SHP77 treated with DMSO at 0.1 percent for 48 hours (cell line): ENCODE measurements around the gene AP5S1.
"Not testable (repeated sequence)": the region's sequence is repeated elsewhere in the genome, so short reads cannot be mapped to it uniquely, and the experiment has no call there.

Experiments
- DNase-seq: peaks from one replicate; lab custom pipeline; 2025; lab: John Stamatoyannopoulos, UW

AP5S1 gene

GRCh38 chr20:3789201-3789600, 31.1 kb upstream of the AP5S1 start:
- DNase-seq: not testable (repeated sequence)

GRCh38 chr20:3794168-3794567, 26.2 kb upstream of the AP5S1 start:
- DNase-seq: not testable (repeated sequence)

GRCh38 chr20:3794701-3795420, 25.5 kb upstream of the AP5S1 start:
- DNase-seq: no peak

GRCh38 chr20:3795511-3796468, 24.6 kb upstream of the AP5S1 start, which contains the start of gene CDC25B:
Gene CDC25B, plus strand, starts transcription at chr20:3796310. Its CDS starts 222 bp downstream, at chr20:3796532.
- peak; percentile 97 for DNase-seq

GRCh38 chr20:3796477-3797225, 23.7 kb upstream of the AP5S1 start:
- DNase-seq: no peak

GRCh38 chr20:3797226-3797545, 23.2 kb upstream of the AP5S1 start:
- no peak for DNase-seq

- DNase-seq: no peak
These were observed 22.6 kb upstream of the AP5S1 start for GRCh38 chr20:3797592-3798372.

GRCh38 chr20:3798373-3798768, 22.0 kb upstream of the AP5S1 start:
- DNase-seq: no peak

- DNase-seq: no peak
These were observed 21.5 kb upstream of the AP5S1 start for GRCh38 chr20:3798908-3799248.

GRCh38 chr20:3800256-3800877, 20.0 kb upstream of the AP5S1 start:
- DNase-seq: no peak

- no peak for DNase-seq
These were observed 19.5 kb upstream of the AP5S1 start for GRCh38 chr20:3800878-3801260.

GRCh38 chr20:3801299-3801698, 19.0 kb upstream of the AP5S1 start:
- no peak for DNase-seq

- DNase-seq: no peak
These were observed 18.5 kb upstream of the AP5S1 start for GRCh38 chr20:3801846-3802245.

GRCh38 chr20:3802524-3803239, 17.7 kb upstream of the AP5S1 start:
- DNase-seq: no peak

- DNase-seq: no peak
These were observed 17.1 kb upstream of the AP5S1 start for GRCh38 chr20:3803289-3803688.

GRCh38 chr20:3803854-3804253, 16.5 kb upstream of the AP5S1 start:
- DNase-seq: no peak

GRCh38 chr20:3804254-3804751, 16.0 kb upstream of the AP5S1 start:
- no peak for DNase-seq

GRCh38 chr20:3804781-3805180, 15.6 kb upstream of the AP5S1 start:
- DNase-seq: no peak

GRCh38 chr20:3808544-3808943, 11.8 kb upstream of the AP5S1 start:
- no peak for DNase-seq

- DNase-seq: peak; percentile 83
These were observed 8.7 kb upstream of the AP5S1 start for GRCh38 chr20:3811467-3812258.
